Fibroblast of the aortic adventitia (primary cell): Measurements from ENCODE around the gene REEP5. TPM values are rescaled to one million over a fixed set of nuclear protein-coding genes. Genes with fewer than 3 reads are reported as not detected.
"Not testable (repeated sequence)": the region's sequence is repeated elsewhere in the genome, so short reads cannot be mapped to it uniquely, and the experiment has no call there.

ENCODE experiments used
- DNase-seq: peaks from one replicate; pipeline ENCODE4 v3.0.0-alpha.2; 2010; ENCODE audit warnings: low read depth
- H3K4me3 ChIP-seq: 2 replicates; pipeline ENCODE4 v1.5.1; 2011; ENCODE audit warnings: low read depth, mild to moderate bottlenecking, control low read depth, low read length, moderate library complexity
- CTCF ChIP-seq: IDR thresholded peaks from 2 replicates; pipeline ENCODE4 v1.5.1; 2011; ENCODE audit warnings: mild to moderate bottlenecking, low read length, control low read depth, inconsistent platforms; ENCODE audit not compliant: insufficient read depth
- total RNA-seq: library from RNA; depleted of rRNA; stranded (reverse); fragments of >200 nt; gene quantifications from 2 replicates; pipeline ENCODE4 v1.2.3, GENCODE V29; 2012; ENCODE audit warnings: low replicate concordance

The REEP5 gene
- 20.8 and 60.0 TPM in 2 replicates for total RNA-seq

GRCh38 chr5:112921833-112922817 is at the start of gene REEP5:
REEP5 (minus strand) TSS chr5:112922227; CDS start chr5:112922190, 37 bp downstream.
- peak; percentile 70 for TF ChIP-seq CTCF
- H3K4me3 ChIP-seq = peak within 1 kb of the TSS; percentile 95
- DNase-seq = peak; percentile 48

GRCh38 chr5:112971276-112971675 is 49.2 kb upstream of the REEP5 start:
- no peak for TF ChIP-seq CTCF
- DNase-seq = no peak

GRCh38 chr5:112968411-112969106 is 46.5 kb upstream of the REEP5 start:
- no peak for DNase-seq
- no peak overlapping the region for H3K4me3 ChIP-seq
- no peak for TF ChIP-seq CTCF

More at GRCh38 chr5:112971276-112971675, 49.2 kb upstream of the REEP5 start:
- H3K4me3 ChIP-seq = no peak overlapping the region

- no peak overlapping the region for H3K4me3 ChIP-seq
- TF ChIP-seq CTCF = no peak
- DNase-seq = no peak
Observed at GRCh38 chr5:112967520-112968083, 45.6 kb upstream of the REEP5 start.

- TF ChIP-seq CTCF = no peak
- DNase-seq = no peak
- H3K4me3 ChIP-seq = no peak overlapping the region
Observed at GRCh38 chr5:112965733-112966306, 43.8 kb upstream of the REEP5 start.

GRCh38 chr5:112963374-112963733 is 41.3 kb upstream of the REEP5 start:
- not testable (repeated sequence) for DNase-seq, H3K4me3 ChIP-seq
